Keratinocyte (primary cell): ENCODE results near the gene PDE1A. TPM values are rescaled to one million over a fixed set of nuclear protein-coding genes. Genes with fewer than 3 reads are reported as not detected.

Experiments
- DNase-seq: peaks from one replicate; pipeline ENCODE4 v3.0.0-alpha.2; 2011; ENCODE audit warnings: low read depth, missing footprints, low spot score
- FAIRE-seq: peaks from 2 replicates; lab custom pipeline; 2011; peaks lifted over from hg19 to GRCh38; lab: Jason Lieb, UNC
- H2AFZ ChIP-seq: 2 replicates; pipeline ENCODE4 v1.6.0; 2012; ENCODE audit warnings: low read length, control low read depth, inconsistent platforms; ENCODE audit not compliant: control insufficient read depth
- H3K27ac ChIP-seq: 2 replicates; pipeline ENCODE4 v1.5.1; 2011; ENCODE audit warnings: low read length; ENCODE audit not compliant: control insufficient read depth, insufficient read depth
- H3K27me3 ChIP-seq: 3 replicates; pipeline ENCODE4 v1.6.0; 2011; ENCODE audit warnings: low read length; ENCODE audit not compliant: control insufficient read depth, insufficient read depth; ENCODE audit errors: extremely low read depth
- H3K36me3 ChIP-seq, 2 experiments: 2 replicates in 1 of 2; 3 replicates in 1 of 2; pipeline ENCODE4 v1.5.1; 2011; ENCODE audit warnings: low read length in 2 of 2, mild to moderate bottlenecking in 1 of 2; ENCODE audit not compliant: control insufficient read depth in 2 of 2, insufficient read depth in 2 of 2; ENCODE audit errors: extremely low read depth in 1 of 2
- H3K4me1 ChIP-seq: 3 replicates; pipeline ENCODE4 v1.5.1; 2011; ENCODE audit warnings: low read length; ENCODE audit not compliant: control insufficient read depth, insufficient read depth; ENCODE audit errors: extremely low read depth
- H3K4me2 ChIP-seq: 3 replicates; pipeline ENCODE4 v1.6.0; 2011; ENCODE audit warnings: low read depth, low read length; ENCODE audit not compliant: control insufficient read depth, insufficient read depth; ENCODE audit errors: extremely low read depth
- H3K4me3 ChIP-seq, 3 experiments: fragments of 200-600 bp in 1 of 3; sonication (generic) in 1 of 3; 2 replicates in 2 of 3; 3 replicates in 1 of 3; pipeline ENCODE4 v1.5.1; 2011 to 2016; ENCODE audit warnings: low read length in 3 of 3, mild to moderate bottlenecking in 3 of 3, control low read depth in 2 of 3, inconsistent platforms in 1 of 3, low read depth in 1 of 3, mixed read lengths in 1 of 3, mixed run types in 1 of 3, moderate library complexity in 1 of 3; ENCODE audit not compliant: control insufficient read depth in 2 of 3, insufficient read depth in 2 of 3; ENCODE audit errors: extremely low read depth in 1 of 3
- H3K79me2 ChIP-seq: 2 replicates; pipeline ENCODE4 v1.6.0; 2012; ENCODE audit warnings: low read length; ENCODE audit not compliant: control insufficient read depth, insufficient read depth
- H3K9ac ChIP-seq: 3 replicates; pipeline ENCODE4 v1.6.0; 2011; ENCODE audit warnings: low read length; ENCODE audit not compliant: control insufficient read depth, insufficient read depth; ENCODE audit errors: extremely low read depth
- H3K9me1 ChIP-seq: 3 replicates; pipeline ENCODE4 v1.6.0; 2011; ENCODE audit warnings: low read length; ENCODE audit not compliant: control insufficient read depth, insufficient read depth; ENCODE audit errors: extremely low read depth
- H3K9me3 ChIP-seq: 2 replicates; pipeline ENCODE4 v1.5.1; 2012; ENCODE audit warnings: low read depth, low read length; ENCODE audit not compliant: control insufficient read depth
- H4K20me1 ChIP-seq: 3 replicates; pipeline ENCODE4 v1.6.0; 2011; ENCODE audit warnings: low read length; ENCODE audit not compliant: control insufficient read depth, insufficient read depth; ENCODE audit errors: extremely low read depth
- EZH2 ChIP-seq: IDR thresholded peaks from one replicate; pipeline ENCODE4 v1.6.1; 2012; ENCODE audit warnings: inconsistent platforms, mild to moderate bottlenecking, low read length, moderate library complexity
- dilution Hi-C: fragments of 300-500 bp; cut with MboI; formaldehyde crosslinking; loops from one replicate; pipeline ENCODE4 v1.7.0; 2020; ENCODE audit warnings: low sequenced_read_pairs; ENCODE audit not compliant: extremely low pct_ligation_motif_present
- polyA minus RNA-seq, 3 experiments: library from RNA; depleted of rRNA, polyadenylated mRNA; stranded (reverse); fragments of >200 nt; gene quantifications; 1 replicate in 1 of 3; 2 replicates in 1 of 3; 3 replicates in 1 of 3; pipeline ENCODE4 v1.2.3, GENCODE V29; 2011
- polyA plus RNA-seq, 5 experiments: library from polyadenylated mRNA; depleted of rRNA in 3 of 5; stranded (reverse) in 3 of 5; stranded (forward) in 1 of 5; unstranded in 1 of 5; fragments of >200 nt; gene quantifications; 1 replicate in 1 of 5; 2 replicates in 3 of 5; 3 replicates in 1 of 5; pipeline versions ENCODE4 v1.2.1 to v1.2.3, GENCODE V29; 2011 to 2012; ENCODE audit warnings: missing spikeins in 2 of 5, low read depth in 1 of 5, low replicate concordance in 1 of 5
- TF ChIP-seq, protein P1 (sequence below), 3 experiments: IDR thresholded peaks in 1 of 3; conservative IDR thresholded peaks in 1 of 3; optimal IDR thresholded peaks in 1 of 3; 2 replicates in 2 of 3; 3 replicates in 1 of 3; pipeline versions ENCODE3 to v1.5.1; 2011; ENCODE audit warnings: low read length in 3 of 3, mild to moderate bottlenecking in 3 of 3, moderate library complexity in 2 of 3, control low read depth in 1 of 3, inconsistent platforms in 1 of 3; ENCODE audit not compliant: insufficient read depth in 2 of 3; ENCODE audit errors: extremely low read depth in 1 of 3

Gene PDE1A
- 0.06 to 0.10 TPM (median 0.07 TPM) in 3 replicates for polyA plus RNA-seq
- polyA plus RNA-seq (2011; ENCODE audit: low read depth) = not detected
- polyA plus RNA-seq (2011; cell fraction: cytosol; rRNA removed) = 0.06 and 0.19 TPM in 2 replicates
- polyA plus RNA-seq (2011; cell fraction: nucleus; rRNA removed) = 0.09 TPM in 1 of 2 replicates, not detected in the other
- polyA plus RNA-seq (2012; ENCODE audit: low replicate concordance) = 0.10 TPM in 1 of 2 replicates, not detected in the other
- polyA minus RNA-seq = not detected in 3 replicates
- polyA minus RNA-seq (2011; cell fraction: cytosol; rRNA and poly(A)+ RNA removed) = not detected
- polyA minus RNA-seq (2011; cell fraction: nucleus; rRNA and poly(A)+ RNA removed) = 0.39 TPM in 1 of 2 replicates, not detected in the other

DNA sequence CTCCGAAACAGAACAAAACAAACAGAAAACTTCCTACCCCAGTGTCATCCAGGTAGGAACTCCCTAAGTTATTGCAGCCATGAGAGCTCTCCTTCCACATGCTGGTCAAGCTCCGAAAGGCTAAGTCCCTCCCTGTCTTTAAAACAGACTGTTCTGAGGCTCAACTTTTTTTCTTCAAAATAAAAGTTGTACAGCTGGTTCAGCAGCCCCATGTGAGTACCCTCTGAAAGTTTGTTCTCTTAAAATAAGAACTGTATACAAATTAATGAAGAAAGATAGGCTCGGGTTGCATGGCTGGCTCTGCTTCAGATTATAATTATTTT, at the start of gene PDE1A:
Gene PDE1A (minus strand): TSS at position 119 of the 323 bp plus-strand sequence.
- no peaks in the 10 kb centered on the region for H4K20me1 ChIP-seq
- no peaks in the 10 kb centered on the region for H3K27me3 ChIP-seq
- H3K4me1 ChIP-seq = no peaks in the 10 kb centered on the region
- H3K79me2 ChIP-seq = no peaks in the 10 kb centered on the region
- DNase-seq (no peak), FAIRE-seq (no peak)
- H3K9me3 ChIP-seq = no peaks in the 10 kb centered on the region
- H2AFZ ChIP-seq = no peak within 1 kb of the TSS
- dilution Hi-C loops = no loop called here
- H3K27ac ChIP-seq = no peak within 1 kb of the TSS
- TF ChIP-seq EZH2 = no peak
- TF ChIP-seq, protein P1, sequence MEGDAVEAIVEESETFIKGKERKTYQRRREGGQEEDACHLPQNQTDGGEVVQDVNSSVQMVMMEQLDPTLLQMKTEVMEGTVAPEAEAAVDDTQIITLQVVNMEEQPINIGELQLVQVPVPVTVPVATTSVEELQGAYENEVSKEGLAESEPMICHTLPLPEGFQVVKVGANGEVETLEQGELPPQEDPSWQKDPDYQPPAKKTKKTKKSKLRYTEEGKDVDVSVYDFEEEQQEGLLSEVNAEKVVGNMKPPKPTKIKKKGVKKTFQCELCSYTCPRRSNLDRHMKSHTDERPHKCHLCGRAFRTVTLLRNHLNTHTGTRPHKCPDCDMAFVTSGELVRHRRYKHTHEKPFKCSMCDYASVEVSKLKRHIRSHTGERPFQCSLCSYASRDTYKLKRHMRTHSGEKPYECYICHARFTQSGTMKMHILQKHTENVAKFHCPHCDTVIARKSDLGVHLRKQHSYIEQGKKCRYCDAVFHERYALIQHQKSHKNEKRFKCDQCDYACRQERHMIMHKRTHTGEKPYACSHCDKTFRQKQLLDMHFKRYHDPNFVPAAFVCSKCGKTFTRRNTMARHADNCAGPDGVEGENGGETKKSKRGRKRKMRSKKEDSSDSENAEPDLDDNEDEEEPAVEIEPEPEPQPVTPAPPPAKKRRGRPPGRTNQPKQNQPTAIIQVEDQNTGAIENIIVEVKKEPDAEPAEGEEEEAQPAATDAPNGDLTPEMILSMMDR (optimal IDR thresholded peaks at IDR 0.05 in 1 of 3, IDR thresholded peaks at IDR 0.05 in 1 of 3, conservative IDR thresholded peaks at IDR 0.05 in 1 of 3; ENCODE audit: extremely low read depth in 1 of 3, insufficient read depth in 2 of 3, low read length in 3 of 3) = no peak
- H3K4me3 ChIP-seq = no peak within 1 kb of the TSS
- H3K36me3 ChIP-seq = no peaks in the 10 kb centered on the region
- H3K9ac ChIP-seq = no peak within 1 kb of the TSS
- H3K4me2 ChIP-seq = no peak within 1 kb of the TSS
- H3K9me1 ChIP-seq = no peaks in the 10 kb centered on the region

DNA sequence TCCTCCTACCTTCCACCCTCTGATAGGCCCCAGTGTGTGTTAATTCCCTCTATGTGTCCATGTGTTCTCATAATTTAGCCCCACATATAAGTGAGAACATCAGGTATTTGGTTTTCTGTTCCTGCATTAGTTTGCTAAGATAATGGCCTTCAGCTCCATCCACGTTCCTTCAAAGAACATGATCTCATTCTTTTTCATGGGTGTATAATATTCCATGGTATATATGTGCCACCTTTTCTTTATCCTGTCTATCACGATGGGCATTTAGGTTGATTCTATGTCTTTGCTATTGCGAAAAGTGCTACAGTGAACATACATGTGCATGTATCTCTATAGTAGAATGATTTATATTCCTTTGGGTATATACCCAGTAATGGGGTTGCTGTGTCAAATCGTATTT, 46.8 kb upstream of the PDE1A start:
- DNase-seq = no peak
- TF ChIP-seq, protein P1 (optimal IDR thresholded peaks at IDR 0.05 in 1 of 3, IDR thresholded peaks at IDR 0.05 in 1 of 3, conservative IDR thresholded peaks at IDR 0.05 in 1 of 3; ENCODE audit: extremely low read depth in 1 of 3, insufficient read depth in 2 of 3, low read length in 3 of 3) = no peak
- no peak for TF ChIP-seq EZH2
- no peaks in the 10 kb centered on the region for H3K27me3 ChIP-seq
- H3K4me3 ChIP-seq = no peak overlapping the region
- no peaks in the 10 kb centered on the region for H3K36me3 ChIP-seq
- no peaks in the 10 kb centered on the region for H3K9me3 ChIP-seq
- H3K27ac ChIP-seq = no peak overlapping the region
- no peak overlapping the region for H3K9ac ChIP-seq
- no peaks in the 10 kb centered on the region for H4K20me1 ChIP-seq
- H3K4me2 ChIP-seq = no peak overlapping the region
- H3K4me1 ChIP-seq = no peaks in the 10 kb centered on the region
- H3K79me2 ChIP-seq = no peaks in the 10 kb centered on the region
- dilution Hi-C loops = no loop called here
- no peaks in the 10 kb centered on the region for H3K9me1 ChIP-seq
- FAIRE-seq = no peak
- H2AFZ ChIP-seq = no peak overlapping the region
